H7 (cell line): Measurements from ENCODE around the gene POLK. TPM values are rescaled to one million over a fixed set of nuclear protein-coding genes. Genes with fewer than 3 reads are reported as not detected.
"Not testable (repeated sequence)": the region's sequence is repeated elsewhere in the genome, so short reads cannot be mapped to it uniquely, and the experiment has no call there.

Experiments
- DNase-seq: peaks from one replicate; pipeline ENCODE4 v3.0.0; 2012
- H3K27me3 ChIP-seq: 2 replicates; pipeline ENCODE4 v1.6.0; 2011; ENCODE audit warnings: mild to moderate bottlenecking, low read length; ENCODE audit not compliant: control insufficient read depth, insufficient read depth
- H3K36me3 ChIP-seq: replicated peaks from 2 replicates; pipeline ENCODE4 v1.5.1; 2011; ENCODE audit warnings: low read length; ENCODE audit not compliant: control insufficient read depth, insufficient read depth
- H3K4me3 ChIP-seq: 2 replicates; pipeline ENCODE4 v1.5.1; 2011; ENCODE audit warnings: low read depth, mild to moderate bottlenecking, control low read depth, low read length, moderate library complexity; ENCODE audit not compliant: insufficient read depth
- total RNA-seq: library from RNA; depleted of rRNA; stranded (reverse); fragments of >200 nt; shearing (Covaris generic); gene quantifications from 2 replicates; pipeline ENCODE4 v1.2.3, GENCODE V29; 2014

POLK gene
- total RNA-seq, 1 experiment from 2014 or later = 8.6 TPM

GRCh38 chr5:75550597-75550996 is 38.9 kb downstream of the POLK start:
- H3K36me3 ChIP-seq = no peaks in the 10 kb centered on the region
- H3K27me3 ChIP-seq = no peaks in the 10 kb centered on the region
- H3K4me3 ChIP-seq = no peak overlapping the region
- no peak for DNase-seq

- H3K36me3 ChIP-seq = no peaks in the 10 kb centered on the region
- no peaks in the 10 kb centered on the region for H3K27me3 ChIP-seq
- H3K4me3 ChIP-seq = no peak overlapping the region
- no peak for DNase-seq
These were observed 39.8 kb downstream of the POLK start for GRCh38 chr5:75551471-75551870.

GRCh38 chr5:75552764-75553163 is 41.1 kb downstream of the POLK start:
- Histone ChIP-seq H3K36me3 (no peaks in the 10 kb centered on the region), H3K4me3 (no peak overlapping the region), H3K27me3 (no peaks in the 10 kb centered on the region)
- no peak for DNase-seq

GRCh38 chr5:75553358-75553757 is 41.7 kb downstream of the POLK start:
- H3K36me3 ChIP-seq = no peaks in the 10 kb centered on the region
- H3K4me3 ChIP-seq = no peak overlapping the region
- no peak for DNase-seq
- no peaks in the 10 kb centered on the region for H3K27me3 ChIP-seq

GRCh38 chr5:75558221-75558620 is 46.5 kb downstream of the POLK start:
- H3K4me3 ChIP-seq = no peak overlapping the region
- H3K36me3 ChIP-seq = no peaks in the 10 kb centered on the region
- DNase-seq = no peak
- no peaks in the 10 kb centered on the region for H3K27me3 ChIP-seq

GRCh38 chr5:75558981-75559632 is 47.4 kb downstream of the POLK start:
- no peak overlapping the region for H3K4me3 ChIP-seq
- no peaks in the 10 kb centered on the region for H3K36me3 ChIP-seq
- H3K27me3 ChIP-seq = no peaks in the 10 kb centered on the region
- DNase-seq = no peak

GRCh38 chr5:75560655-75561054 is 49.0 kb downstream of the POLK start:
- H3K4me3 ChIP-seq, H3K36me3 ChIP-seq, DNase-seq, H3K27me3 ChIP-seq: not testable (repeated sequence)

- H3K4me3 ChIP-seq, DNase-seq, H3K36me3 ChIP-seq, H3K27me3 ChIP-seq: not testable (repeated sequence)
These were observed 54.5 kb downstream of the POLK start for GRCh38 chr5:75565991-75566709.

- no peaks in the 10 kb centered on the region; the same call in 1 of the 2 replicates for H3K36me3 ChIP-seq
- no peaks in the 10 kb centered on the region for H3K27me3 ChIP-seq
- H3K4me3 ChIP-seq = no peak overlapping the region
- no peak for DNase-seq
These were observed 55.1 kb downstream of the POLK start for GRCh38 chr5:75566710-75567309.

- Histone ChIP-seq H3K27me3 (no peaks in the 10 kb centered on the region), H3K4me3 (no peak overlapping the region), H3K36me3 (no peaks in the 10 kb centered on the region; the same call in 1 of the 2 replicates)
- DNase-seq = no peak
These were observed 56.0 kb downstream of the POLK start for GRCh38 chr5:75567710-75568109.

- H3K27me3 ChIP-seq = no peaks in the 10 kb centered on the region
- H3K36me3 ChIP-seq = no peaks in the 10 kb centered on the region; the same call in 1 of the 2 replicates
- H3K4me3 ChIP-seq = no peak overlapping the region
- no peak for DNase-seq
These were observed 56.5 kb downstream of the POLK start for GRCh38 chr5:75568202-75568601.

- no peak for DNase-seq
- no peaks in the 10 kb centered on the region for H3K36me3 ChIP-seq
- H3K4me3 ChIP-seq = no peak overlapping the region
- H3K27me3 ChIP-seq = no peaks in the 10 kb centered on the region
These were observed 59.9 kb downstream of the POLK start for GRCh38 chr5:75571547-75571946.

- DNase-seq = no peak
- no peaks in the 10 kb centered on the region for H3K36me3 ChIP-seq
- no peak overlapping the region for H3K4me3 ChIP-seq
- no peaks in the 10 kb centered on the region for H3K27me3 ChIP-seq
These were observed 63.1 kb downstream of the POLK start for GRCh38 chr5:75574791-75575190.

- H3K36me3 ChIP-seq, H3K27me3 ChIP-seq, DNase-seq, H3K4me3 ChIP-seq: not testable (repeated sequence)
These were observed 66.6 kb downstream of the POLK start for GRCh38 chr5:75578280-75578679.

- Histone ChIP-seq H3K4me3 (no peak overlapping the region), H3K36me3 (no peaks in the 10 kb centered on the region)
These were observed 73.0 kb downstream of the POLK start for GRCh38 chr5:75584641-75585040.

More at GRCh38 chr5:75584641-75585040, 73.0 kb downstream of the POLK start:
- no peaks in the 10 kb centered on the region for H3K27me3 ChIP-seq
- DNase-seq = no peak
